ENCODE data around the gene CLUH.

The CLUH gene

GRCh38 chr17:2649191-2649590 lies 62.4 kb downstream of the CLUH start:
- TF ChIP-seq CTCF (conservative IDR thresholded peaks at IDR 0.05; ENCODE audit: control insufficient read depth, insufficient read depth, low read depth, low read length): no peak
- H3K4me3 ChIP-seq (ENCODE audit: control insufficient read depth, low read depth, low read length): no peak overlapping the region
- no peak for DNase-seq (ENCODE audit: low read depth)

- DNase-seq (ENCODE audit: low read depth): no peak
- no peak for TF ChIP-seq CTCF (conservative IDR thresholded peaks at IDR 0.05; ENCODE audit: control insufficient read depth, insufficient read depth, low read depth, low read length)
- no peak overlapping the region for H3K4me3 ChIP-seq (ENCODE audit: control insufficient read depth, low read depth, low read length)
These were observed 63.6 kb downstream of the CLUH start for GRCh38 chr17:2647957-2648356.

GRCh38 chr17:2644971-2645370 lies 66.6 kb downstream of the CLUH start:
- DNase-seq (ENCODE audit: low read depth): no peak
- no peak for TF ChIP-seq CTCF (conservative IDR thresholded peaks at IDR 0.05; ENCODE audit: control insufficient read depth, insufficient read depth, low read depth, low read length)
- no peak overlapping the region for H3K4me3 ChIP-seq (ENCODE audit: control insufficient read depth, low read depth, low read length)
